Suprapubic skin (tissue), 4 donors: ENCODE data around the gene LMOD1. TPM values are rescaled to one million over a fixed set of nuclear protein-coding genes. Genes with fewer than 3 reads are reported as not detected.

ENCODE experiments used
- DNase-seq, 2 donors: peaks; one replicate each; pipeline ENCODE4 v3.0.0-alpha.2; 2019; ENCODE audit warnings: low spot score in 2 of 2
- H3K27ac ChIP-seq: fragments of 200-600 bp; sonication (generic); one replicate; pipeline ENCODE4 v1.5.1; 2019
- H3K27me3 ChIP-seq: fragments of 200-600 bp; sonication (generic); one replicate; pipeline ENCODE4 v1.5.1; 2019
- H3K36me3 ChIP-seq: fragments of 200-600 bp; sonication (generic); one replicate; pipeline ENCODE4 v1.5.1; 2019
- H3K4me1 ChIP-seq: fragments of 200-600 bp; sonication (generic); one replicate; pipeline ENCODE4 v1.5.1; 2019
- H3K4me3 ChIP-seq: fragments of 200-600 bp; sonication (generic); one replicate; pipeline ENCODE4 v1.5.1; 2019; ENCODE audit warnings: mild to moderate bottlenecking
- H3K9me3 ChIP-seq: fragments of 200-600 bp; sonication (generic); one replicate; pipeline ENCODE4 v1.5.1; 2019
- CTCF ChIP-seq, 2 donors: fragments of 200-600 bp in 1 of 2; fragments of 450-650 bp in 1 of 2; sonication (generic) in 1 of 2; IDR thresholded peaks; one replicate each; pipeline ENCODE4 v1.5.1; 2016 to 2019; ENCODE audit warnings: antibody characterized with exemption in 2 of 2, mild to moderate bottlenecking in 1 of 2, moderate library complexity in 1 of 2
- EP300 ChIP-seq: sonication (generic); formaldehyde crosslinking; IDR thresholded peaks from one replicate; pipeline ENCODE4 v1.6.1; 2017; ENCODE audit warnings: antibody characterized with exemption
- POLR2A ChIP-seq, 2 donors: fragments of 450-650 bp; IDR thresholded peaks; one replicate each; pipeline ENCODE4 v1.6.1; 2017; ENCODE audit warnings: antibody characterized with exemption in 2 of 2, mild to moderate bottlenecking in 2 of 2, moderate library complexity in 2 of 2
- POLR2AphosphoS5 ChIP-seq, 3 donors: sonication (generic); formaldehyde crosslinking; IDR thresholded peaks; one replicate each; pipeline ENCODE4 v1.6.1; 2017; ENCODE audit warnings: antibody characterized with exemption in 3 of 3
- WGBS: methylation state at CpG from one replicate; pipeline ENCODE4 v1.1.5; 2018; 5-methylcytosine and 5-hydroxymethylcytosine counted together
- total RNA-seq, 4 donors: library from RNA; depleted of rRNA; stranded (reverse); fragments of >200 nt; gene quantifications; one replicate each; pipeline ENCODE4 v1.1.0, GENCODE V29; 2016

The LMOD1 gene
- total RNA-seq, 4 donors from 2014 or later, result 13.0 to 29.9 (median 18.1) TPM

DNA sequence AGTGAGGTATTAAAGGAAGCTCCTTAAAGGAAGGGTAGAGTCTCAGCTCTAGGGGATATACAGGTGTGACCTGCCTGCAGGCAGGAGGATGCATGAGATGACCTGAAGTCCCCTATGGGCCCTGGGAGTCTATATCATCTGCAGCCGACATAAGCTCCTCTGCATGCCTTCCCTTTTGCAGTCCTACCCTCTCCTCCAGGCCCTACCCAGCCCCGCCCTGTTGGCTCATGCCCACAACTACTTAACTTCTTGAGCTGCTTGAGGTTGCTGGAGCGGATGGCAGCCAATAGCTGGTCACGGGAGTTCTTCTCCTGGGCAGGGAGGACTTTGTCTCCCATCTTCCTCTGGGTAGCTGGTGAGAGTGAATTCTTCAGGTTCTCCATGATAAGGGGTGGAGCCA, 47.4 kb downstream of the LMOD1 start:
- Histone ChIP-seq H3K36me3 (no peaks in the 10 kb centered on the region), H3K4me3 (no peak overlapping the region), H3K27me3 (no peaks in the 10 kb centered on the region), H3K27ac (no peak overlapping the region), H3K9me3 (no peaks in the 10 kb centered on the region), H3K4me1 (peaks cover 15% of the 10 kb centered on the region)
- DNase-seq, result no peak
- WGBS, result 53% methylated on average over 4 of the region's 4 CpGs
- no peak for TF ChIP-seq POLR2AphosphoS5 (IDR thresholded peaks at IDR 0.05)
- no peak for TF ChIP-seq CTCF (IDR thresholded peaks at IDR 0.05)
- TF ChIP-seq EP300, result no peak
- TF ChIP-seq POLR2A (IDR thresholded peaks at IDR 0.05), result no peak

DNA sequence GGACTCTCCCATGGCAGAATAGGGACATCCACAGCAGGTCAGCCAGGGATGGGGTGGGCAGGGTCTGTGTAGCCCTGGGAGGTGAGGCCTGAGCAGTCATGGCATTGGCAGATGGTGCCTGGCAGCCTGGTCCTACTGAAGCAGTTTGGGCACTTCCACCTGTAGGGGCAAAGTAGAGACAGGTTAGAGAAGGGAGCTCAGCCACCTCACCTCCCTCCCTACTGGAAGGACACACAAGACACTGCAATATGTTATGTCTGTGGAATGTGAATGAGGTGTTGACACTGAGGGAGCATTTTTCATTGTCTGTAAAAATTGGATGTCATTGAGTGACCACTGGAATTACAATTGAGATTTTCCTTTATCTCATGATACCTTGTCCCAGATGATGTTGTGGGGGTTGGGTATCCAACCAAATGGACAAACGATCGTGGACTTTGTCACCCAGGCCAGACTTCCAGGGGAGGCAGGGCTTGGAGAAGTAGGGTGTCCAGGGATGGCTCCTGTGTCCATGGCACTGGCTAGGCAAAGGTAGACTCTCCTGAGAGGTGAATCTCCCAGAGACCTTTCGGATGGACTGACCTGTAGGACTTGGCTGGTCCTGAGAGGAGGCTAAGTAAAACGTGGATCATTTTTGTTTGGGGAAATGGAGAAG, 48.0 kb downstream of the LMOD1 start:
- no peaks in the 10 kb centered on the region for H3K36me3 ChIP-seq
- TF ChIP-seq EP300 (no peak), POLR2AphosphoS5 (IDR thresholded peaks at IDR 0.05) (no peak), CTCF (IDR thresholded peaks at IDR 0.05) (no peak), POLR2A (IDR thresholded peaks at IDR 0.05) (no peak)
- no peak overlapping the region for H3K4me3 ChIP-seq
- H3K4me1 ChIP-seq, result peaks cover 12% of the 10 kb centered on the region
- no peaks in the 10 kb centered on the region for H3K27me3 ChIP-seq
- H3K27ac ChIP-seq, result no peak overlapping the region
- no peaks in the 10 kb centered on the region for H3K9me3 ChIP-seq
- WGBS, result 71% methylated on average over 4 of the region's 4 CpGs
- no peak for DNase-seq

DNA sequence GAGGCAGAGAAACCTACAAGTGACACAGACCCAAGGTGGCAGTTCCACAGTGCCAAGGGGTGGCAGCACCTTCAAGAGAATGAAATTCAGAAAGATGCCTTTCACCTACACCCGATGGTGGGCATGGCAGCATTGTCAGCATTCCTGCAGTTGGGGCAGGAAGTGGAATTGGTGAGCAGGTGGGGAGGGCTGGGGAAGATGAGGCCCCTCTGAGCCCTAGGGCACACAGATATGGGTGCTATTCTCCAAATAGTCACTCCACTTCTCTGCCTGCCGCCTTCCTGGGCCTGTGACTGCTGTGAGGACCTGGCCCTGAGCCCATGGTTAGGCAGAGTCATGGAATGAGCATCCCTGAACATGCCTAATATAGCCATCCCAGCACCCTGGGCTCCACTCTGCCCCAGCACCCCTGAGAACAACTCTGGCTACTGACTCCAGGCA, 49.4 kb downstream of the LMOD1 start:
- Histone ChIP-seq H3K4me3 (no peak overlapping the region), H3K36me3 (no peaks in the 10 kb centered on the region), H3K27me3 (no peaks in the 10 kb centered on the region), H3K27ac (no peak overlapping the region), H3K4me1 (peaks cover 6% of the 10 kb centered on the region), H3K9me3 (no peaks in the 10 kb centered on the region)
- WGBS, result 60% methylated on average over 2 of the region's 2 CpGs
- no peak for DNase-seq
- TF ChIP-seq POLR2AphosphoS5 (IDR thresholded peaks at IDR 0.05), result no peak
- TF ChIP-seq EP300, result no peak
- no peak for TF ChIP-seq POLR2A (IDR thresholded peaks at IDR 0.05)
- no peak for TF ChIP-seq CTCF (IDR thresholded peaks at IDR 0.05)

- Histone ChIP-seq H3K27me3 (no peaks in the 10 kb centered on the region), H3K27ac (no peak overlapping the region), H3K4me1 (peaks cover 6% of the 10 kb centered on the region), H3K4me3 (no peak overlapping the region), H3K9me3 (no peaks in the 10 kb centered on the region), H3K36me3 (peaks cover under 1% of the 10 kb centered on the region)
- WGBS, result 15% methylated on average over 10 of the region's 10 CpGs
- DNase-seq, result peak; percentile 88
- TF ChIP-seq EP300, result no peak
- no peak for TF ChIP-seq POLR2A (IDR thresholded peaks at IDR 0.05)
- peak; percentile 89 to 93 for TF ChIP-seq CTCF (IDR thresholded peaks at IDR 0.05)
- peak in 2 of 3 donors; percentile 41 to 69 for TF ChIP-seq POLR2AphosphoS5 (IDR thresholded peaks at IDR 0.05)
These were observed 50.2 kb downstream of the LMOD1 start for GRCh38 chr1:201895913-201896807.

DNA sequence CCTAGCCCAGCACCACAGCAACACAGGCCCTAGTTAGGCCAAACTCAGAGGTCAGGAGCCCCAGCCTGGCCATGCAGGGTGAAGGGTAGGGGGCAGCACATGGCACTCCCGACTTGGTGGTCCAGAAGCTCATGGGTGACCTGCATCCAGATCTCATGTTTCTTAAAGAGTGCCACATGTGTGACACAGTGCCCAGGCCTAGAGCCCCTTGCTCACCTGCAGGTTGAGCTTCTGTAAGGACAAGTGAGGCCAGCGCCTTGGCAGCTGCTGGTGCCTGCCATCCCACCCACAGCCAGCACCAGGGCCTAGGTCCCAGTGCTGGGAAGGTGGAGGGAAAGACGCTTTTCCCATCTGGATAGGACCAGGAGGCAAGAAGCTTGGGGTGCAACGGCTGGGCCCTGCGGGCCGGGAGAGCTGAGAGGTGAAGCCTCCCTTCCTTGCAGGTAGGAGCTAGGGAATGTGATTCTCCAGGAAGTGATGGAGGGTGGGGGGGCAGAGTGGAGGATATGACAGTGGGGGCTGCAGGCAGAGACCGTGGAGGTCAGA, 51.2 kb downstream of the LMOD1 start:
- WGBS, result 68% methylated on average over 6 of the region's 7 CpGs
- no peaks in the 10 kb centered on the region for H3K27me3 ChIP-seq
- peaks cover 2% of the 10 kb centered on the region for H3K36me3 ChIP-seq
- no peak overlapping the region for H3K27ac ChIP-seq
- no peak overlapping the region for H3K4me3 ChIP-seq
- peaks cover 6% of the 10 kb centered on the region for H3K4me1 ChIP-seq
- TF ChIP-seq POLR2A (IDR thresholded peaks at IDR 0.05) (no peak), EP300 (no peak), POLR2AphosphoS5 (IDR thresholded peaks at IDR 0.05) (no peak), CTCF (IDR thresholded peaks at IDR 0.05) (no peak)
- H3K9me3 ChIP-seq, result no peaks in the 10 kb centered on the region
- no peak for DNase-seq
